NOMO-1 treated with dmso at 0.1 percent for 144 hours (cell line): ENCODE measurements around the gene XPO4.

Experiments
- DNase-seq: peaks from one replicate; lab custom pipeline; 2025; ENCODE audit not compliant: unreplicated experiment; lab: John Stamatoyannopoulos, UW

XPO4 gene

DNA sequence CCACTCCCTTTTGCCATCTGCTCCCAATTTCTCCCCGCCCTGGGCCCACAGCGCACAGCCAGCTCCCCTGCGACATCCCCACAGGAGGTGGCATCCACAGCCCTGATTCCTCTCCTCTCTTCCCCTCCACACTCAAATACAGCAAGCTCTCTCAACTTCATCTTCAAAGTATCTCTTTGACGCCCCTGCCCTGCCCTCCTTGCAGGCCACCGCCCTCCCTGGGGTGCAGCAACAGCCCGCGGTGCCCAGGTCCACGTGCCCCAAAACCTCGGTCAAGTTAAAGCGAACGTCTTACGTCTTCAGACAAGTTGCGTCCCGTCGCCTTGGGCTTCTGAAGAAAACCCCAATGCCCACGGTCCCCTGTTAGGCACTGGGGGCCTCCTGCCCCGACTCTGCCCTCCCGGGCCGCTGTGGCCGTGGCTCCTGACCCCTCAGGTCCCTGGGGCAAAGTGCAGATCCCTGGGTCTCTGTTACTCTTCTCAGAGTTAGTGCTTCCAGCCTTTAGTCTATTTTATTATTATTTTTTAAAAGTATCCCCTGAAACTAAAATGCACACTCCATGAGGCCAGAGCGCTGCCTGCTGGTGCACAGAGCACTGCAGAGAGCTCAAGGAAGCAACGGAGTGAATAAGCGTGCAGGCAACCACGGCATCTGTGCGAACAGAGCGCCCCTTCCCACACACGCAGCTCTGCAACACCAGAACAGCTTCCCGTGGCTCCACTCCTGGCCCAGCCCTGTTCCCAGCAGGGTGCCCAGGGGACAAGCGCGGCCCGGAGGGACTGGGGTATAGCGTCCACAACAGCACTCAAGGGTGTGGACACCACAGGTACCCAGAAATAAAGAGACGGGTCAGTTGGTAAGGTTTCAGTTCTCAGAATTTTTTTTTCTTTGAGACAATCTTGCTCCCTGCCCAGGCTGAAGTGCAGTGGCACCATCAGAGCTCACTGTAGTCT lies 172.6 kb downstream of the XPO4 start:
- no peak for DNase-seq

GRCh38 chr13:20728579-20729311 lies 173.8 kb downstream of the XPO4 start:
- DNase-seq = no peak

- no peak for DNase-seq
Measured at GRCh38 chr13:20727856-20728255, 174.7 kb downstream of the XPO4 start.
